GM23338 (cell line): ENCODE data around the gene RBFOX1. TPM values are rescaled to one million over a fixed set of nuclear protein-coding genes. Genes with fewer than 3 reads are reported as not detected.

Source experiments
- ATAC-seq: fragments of 200-7000 bp; cut with Tn5 transposase; 3 replicates; pipeline ENCODE4 v1.9.1; 2020
- DNase-seq: peaks from one replicate; pipeline ENCODE4 v3.0.0-alpha.2; 2015; ENCODE audit warnings: low spot score
- H2AFZ ChIP-seq: fragments of 200-600 bp; sonication (generic); 2 replicates; pipeline ENCODE4 v1.8.0; 2016; ENCODE audit warnings: antibody characterized with exemption, mild to moderate bottlenecking, moderate library complexity
- H3F3A ChIP-seq: fragments of 200-600 bp; sonication (generic); replicated peaks from 2 replicates; pipeline ENCODE4 v1.8.0; 2017; ENCODE audit warnings: antibody characterized with exemption, mixed run types, low read depth
- H3K27ac ChIP-seq: fragments of 200-600 bp; sonication (generic); 2 replicates; pipeline ENCODE4 v1.6.1; 2016; ENCODE audit warnings: low read depth
- H3K27me3 ChIP-seq: fragments of 200-600 bp; sonication (generic); 2 replicates; pipeline ENCODE4 v1.8.0; 2016; ENCODE audit warnings: mild to moderate bottlenecking, mixed run types, moderate library complexity; ENCODE audit not compliant: insufficient read depth
- H3K36me3 ChIP-seq: fragments of 200-600 bp; sonication (generic); 2 replicates; pipeline ENCODE4 v1.8.0; 2016; ENCODE audit warnings: mild to moderate bottlenecking; ENCODE audit not compliant: insufficient read depth
- H3K4me1 ChIP-seq: fragments of 200-600 bp; sonication (generic); 2 replicates; pipeline ENCODE4 v1.8.0; 2016; ENCODE audit warnings: mild to moderate bottlenecking, moderate library complexity; ENCODE audit not compliant: insufficient read depth
- H3K4me2 ChIP-seq: fragments of 200-600 bp; sonication (generic); 2 replicates; pipeline ENCODE4 v1.7.1; 2017; ENCODE audit warnings: mixed run types
- H3K4me3 ChIP-seq: fragments of 200-600 bp; sonication (generic); 2 replicates; pipeline ENCODE4 v1.6.1; 2016; ENCODE audit warnings: mixed run types
- H3K79me2 ChIP-seq: fragments of 200-600 bp; sonication (generic); replicated peaks from 2 replicates; pipeline ENCODE4 v1.8.0; 2017; ENCODE audit warnings: mild to moderate bottlenecking; ENCODE audit not compliant: insufficient read depth
- H3K9me2 ChIP-seq: fragments of 200-600 bp; sonication (generic); 2 replicates; pipeline ENCODE4 v1.8.0; 2017; ENCODE audit not compliant: insufficient read depth
- H4K20me1 ChIP-seq: fragments of 200-600 bp; sonication (generic); replicated peaks from 2 replicates; pipeline ENCODE4 v1.8.0; 2017; ENCODE audit warnings: mild to moderate bottlenecking; ENCODE audit not compliant: insufficient read depth
- H3K27ac Mint-ChIP-seq: 2 replicates; pipeline ENCODE4 v1.8.0; 2020; ENCODE audit warnings: inconsistent platforms, mild to moderate bottlenecking, moderate library complexity, mixed read lengths
- H3K27me3 Mint-ChIP-seq: 3 replicates; pipeline ENCODE4 v1.8.0; 2022; ENCODE audit warnings: low read depth, mild to moderate bottlenecking, moderate library complexity, mixed read lengths, inconsistent platforms; ENCODE audit not compliant: insufficient read depth, poor library complexity
- H3K36me3 Mint-ChIP-seq: 3 replicates; pipeline ENCODE4 v1.8.0; 2021; ENCODE audit warnings: low read depth, mild to moderate bottlenecking, inconsistent platforms, moderate library complexity, mixed read lengths
- H3K4me1 Mint-ChIP-seq: 3 replicates; pipeline ENCODE4 v1.8.0; 2020; ENCODE audit warnings: mild to moderate bottlenecking, inconsistent platforms, mixed read lengths
- H3K4me3 Mint-ChIP-seq: 3 replicates; pipeline ENCODE4 v1.8.0; 2021; ENCODE audit warnings: moderate library complexity, mild to moderate bottlenecking, inconsistent platforms, mixed read lengths
- H3K9me3 Mint-ChIP-seq: 3 replicates; pipeline ENCODE4 v1.8.0; 2020; ENCODE audit warnings: moderate library complexity, mild to moderate bottlenecking, inconsistent platforms, mixed read lengths
- CREB1 ChIP-seq: fragments of 250-450 bp; sonication (Bioruptor Pico); IDR thresholded peaks from 2 replicates; pipeline ENCODE4 v1.5.0; 2020; ENCODE audit warnings: low read depth, mild to moderate bottlenecking, moderate library complexity
- CTCF ChIP-seq, 2 experiments: fragments of 200-600 bp in 1 of 2; sonication (generic) in 1 of 2; conservative IDR thresholded peaks; 2 replicates each; pipeline versions ENCODE4 v1.5.1 to v1.6.1; 2016 to 2017; ENCODE audit warnings: antibody characterized with exemption in 2 of 2, low read depth in 2 of 2, mild to moderate bottlenecking in 2 of 2, moderate library complexity in 1 of 2
- ETS1 ChIP-seq: IDR thresholded peaks from 2 replicates; pipeline ENCODE4 v1.6.1; 2016; ENCODE audit warnings: antibody characterized with exemption
- EZH2 ChIP-seq: fragments of 200-600 bp; sonication (generic); IDR thresholded peaks from one replicate; pipeline ENCODE4 v1.8.0; 2017; ENCODE audit warnings: antibody characterized with exemption, mild to moderate bottlenecking, low read depth; ENCODE audit not compliant: unreplicated experiment
- EZH2phosphoT487 ChIP-seq: fragments of 200-600 bp; sonication (generic); IDR thresholded peaks from one replicate; pipeline ENCODE4 v1.8.1; 2018; ENCODE audit warnings: antibody characterized with exemption; ENCODE audit not compliant: unreplicated experiment
- JUNB ChIP-seq: IDR thresholded peaks from one replicate; pipeline ENCODE4 v1.6.1; 2016; ENCODE audit warnings: antibody characterized with exemption; ENCODE audit not compliant: unreplicated experiment
- POLR2AphosphoS5 ChIP-seq: IDR thresholded peaks from 2 replicates; pipeline ENCODE4 v1.6.1; 2016; ENCODE audit warnings: antibody characterized with exemption, low read depth
- REST ChIP-seq: IDR thresholded peaks from one replicate; pipeline ENCODE4 v1.6.1; 2018; ENCODE audit warnings: antibody characterized with exemption; ENCODE audit not compliant: unreplicated experiment
- STAT1 ChIP-seq: IDR thresholded peaks from one replicate; pipeline ENCODE4 v1.6.1; 2016; ENCODE audit warnings: antibody characterized with exemption; ENCODE audit not compliant: unreplicated experiment
- ZNF114 ChIP-seq: fragments of 250-450 bp; sonication (Bioruptor Pico); IDR thresholded peaks from 2 replicates; pipeline ENCODE4 v1.5.0; 2020; ENCODE audit warnings: mild to moderate bottlenecking, moderate library complexity
- ZNF462 ChIP-seq: fragments of 250-450 bp; sonication (Bioruptor Pico); IDR thresholded peaks from 2 replicates; pipeline ENCODE4 v1.5.0; 2020; ENCODE audit warnings: mild to moderate bottlenecking, moderate library complexity
- polyA plus RNA-seq: library from polyadenylated mRNA; unstranded; fragments of >200 nt; fragmentation: Nextera tagmentation; extraction: Ambion mirVana; gene quantifications from 2 replicates; pipeline ENCODE4 v1.2.1, GENCODE V29; 2016
- total RNA-seq: library from RNA; depleted of rRNA; stranded (reverse); fragments of >200 nt; shearing (Covaris generic); gene quantifications from 2 replicates; pipeline ENCODE4 v1.2.3, GENCODE V29; 2014

RBFOX1 gene
- total and polyA plus RNA-seq, 2 experiments from 2014 or later: 2.5 to 3.6 TPM

GRCh38 chr16:7521834-7522233 is 189.2 kb downstream of the RBFOX1 start:
- H2AFZ ChIP-seq: no peak overlapping the region
- no peaks in the 10 kb centered on the region for H3K36me3 ChIP-seq
- no peak for TF ChIP-seq JUNB
- no peak for TF ChIP-seq POLR2AphosphoS5
- TF ChIP-seq ZNF114 (CRISPR knock-in tag): no peak
- TF ChIP-seq STAT1: no peak
- TF ChIP-seq EZH2phosphoT487: no peak
- TF ChIP-seq EZH2: no peak
- TF ChIP-seq ZNF462 (CRISPR knock-in tag): no peak
- no peak for TF ChIP-seq CTCF (conservative IDR thresholded peaks at IDR 0.05; ENCODE audit: low read depth in 2 of 2)
- TF ChIP-seq CREB1 (CRISPR knock-in tag): no peak
- no peak for TF ChIP-seq REST
- TF ChIP-seq ETS1: no peak
- H3K4me1 Mint-ChIP-seq: no peaks in the 10 kb centered on the region
- H3K27me3 Mint-ChIP-seq: peaks cover 7% of the 10 kb centered on the region
- H3K4me3 ChIP-seq: no peak overlapping the region
- H3K9me3 Mint-ChIP-seq: no peaks in the 10 kb centered on the region; the same call in 2 of the 3 replicates
- no peaks in the 10 kb centered on the region for H3K4me1 ChIP-seq
- no peaks in the 10 kb centered on the region for H3K79me2 ChIP-seq
- DNase-seq (no peak), ATAC-seq (no peak)
- H3K27me3 ChIP-seq: no peaks in the 10 kb centered on the region
- no peak overlapping the region for H3K4me3 Mint-ChIP-seq
- H3F3A ChIP-seq: no peaks in the 10 kb centered on the region
- H3K27ac ChIP-seq: no peak overlapping the region
- no peak overlapping the region for H3K4me2 ChIP-seq
- H3K36me3 Mint-ChIP-seq: no peaks in the 10 kb centered on the region
- no peak overlapping the region for H3K27ac Mint-ChIP-seq
- no peaks in the 10 kb centered on the region for H4K20me1 ChIP-seq
- no peaks in the 10 kb centered on the region for H3K9me2 ChIP-seq
